ENCODE measurements around the gene DCLK1.

DNA sequence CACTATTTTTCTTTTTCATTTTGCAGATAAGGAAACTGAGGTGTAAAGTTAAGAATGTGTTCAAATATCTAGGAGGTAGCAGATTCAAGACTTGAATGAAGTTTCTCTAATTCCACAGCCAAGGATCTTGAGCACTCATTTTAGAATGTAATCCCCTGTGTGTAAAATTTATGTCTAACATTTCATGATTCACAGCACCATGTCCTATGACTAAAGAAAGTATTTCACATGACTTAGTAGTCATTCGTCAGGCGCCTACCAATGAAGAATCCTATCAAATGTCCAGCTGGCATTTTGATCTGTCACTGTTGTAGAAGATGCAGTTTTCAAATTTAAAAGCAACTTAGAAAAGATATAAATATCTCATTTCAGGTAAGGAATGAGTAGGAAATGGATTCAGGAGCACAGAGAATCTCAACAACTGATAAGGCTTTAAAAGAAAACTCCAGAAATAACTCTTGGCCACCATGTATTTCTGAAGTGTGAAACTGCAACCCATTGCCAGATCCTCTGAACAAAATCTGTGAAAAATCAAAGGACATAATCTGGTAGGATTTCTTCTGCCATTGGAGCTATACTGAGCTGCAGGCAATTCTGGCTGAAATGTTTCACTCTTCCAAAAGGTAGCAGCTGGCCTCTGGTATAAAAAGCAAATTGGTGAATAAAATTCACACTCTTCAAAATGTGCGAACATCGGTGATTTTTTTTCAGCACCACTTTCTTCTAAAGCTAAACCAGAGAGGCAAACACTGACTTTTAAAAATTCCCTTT is 92.2 kb downstream of the DCLK1 start:
- TF ChIP-seq CTCF (IDR thresholded peaks at IDR 0.05) (no peak), POLR2A (IDR thresholded peaks at IDR 0.05) (no peak)

All from adrenal gland (tissue), 5 donors.